Stomach (tissue), 9 donors: Measurements from ENCODE around the gene LRIG1. TPM values are rescaled to one million over a fixed set of nuclear protein-coding genes. Genes with fewer than 3 reads are reported as not detected.

Source experiments
- DNase-seq, 2 donors: peaks; one replicate each; pipeline versions ENCODE4 v3.0.0 to v3.0.0-alpha.2; 2013 to 2019
- H3K27ac ChIP-seq, 5 donors: fragments of 200-600 bp in 4 of 5; sonication (generic) in 4 of 5; one replicate each; pipeline ENCODE4 v1.5.1; 2013 to 2019; ENCODE audit warnings: mild to moderate bottlenecking in 1 of 5, moderate library complexity in 1 of 5
- H3K27me3 ChIP-seq, 3 donors: fragments of 200-600 bp; sonication (generic); one replicate each; pipeline ENCODE4 v1.5.1; 2017 to 2019; ENCODE audit warnings: mixed run types in 1 of 3
- H3K36me3 ChIP-seq, 4 donors: fragments of 200-600 bp; sonication (generic); 1 replicate in 3 of 4; 2 replicates in 1 of 4; pipeline ENCODE4 v1.5.1; 2016 to 2019
- H3K4me1 ChIP-seq, 4 donors: fragments of 200-600 bp; sonication (generic); one replicate each; pipeline ENCODE4 v1.5.1; 2016 to 2019
- H3K4me3 ChIP-seq, 4 donors: fragments of 200-600 bp; sonication (generic) in 3 of 4; one replicate each; pipeline ENCODE4 v1.5.1; 2016 to 2019; ENCODE audit warnings: mild to moderate bottlenecking in 1 of 4
- H3K9me3 ChIP-seq, 4 donors: fragments of 200-600 bp; sonication (generic); one replicate each; pipeline ENCODE4 v1.5.1; 2016 to 2019
- EP300 ChIP-seq: sonication (generic); formaldehyde crosslinking; IDR thresholded peaks from one replicate; pipeline ENCODE4 v1.6.1; 2017; ENCODE audit warnings: antibody characterized with exemption
- POLR2A ChIP-seq, 4 donors: fragments of 450-650 bp; IDR thresholded peaks; one replicate each; pipeline ENCODE4 v1.6.1; 2016; ENCODE audit warnings: antibody characterized with exemption in 4 of 4, control low read depth in 2 of 4, mild to moderate bottlenecking in 1 of 4, moderate library complexity in 1 of 4
- POLR2AphosphoS5 ChIP-seq, 3 donors: sonication (generic); formaldehyde crosslinking; IDR thresholded peaks; one replicate each; pipeline ENCODE4 v1.6.1; 2016; ENCODE audit warnings: antibody characterized with exemption in 3 of 3
- WGBS, 5 donors: extraction: QIAGEN DNeasy Blood & Tissue Kit in 3 of 5; methylation state at CpG; one replicate each; pipeline versions ENCODE4 v1.1.5 to v1.1.7; 2013 to 2018; 5-methylcytosine and 5-hydroxymethylcytosine counted together
- intact Hi-C: fragments of 100-400 bp; cut with DNase I; formaldehyde crosslinking; loops from one replicate; pipeline ENCODE4 v1.15.1; 2023; ENCODE audit warnings: low total_unique reads
- polyA plus RNA-seq, 3 donors: library from polyadenylated mRNA; stranded (reverse); fragments of 200-250 nt; gene quantifications; one replicate each; pipeline ENCODE4 v1.2.3, GENCODE V29; 2013
- total RNA-seq, 5 donors: library from RNA; depleted of rRNA; stranded (reverse); fragments of >200 nt; gene quantifications; one replicate each; pipeline versions ENCODE4 v1.1.0 to v1.2.3, GENCODE V29; 2014 to 2016
- TF ChIP-seq, protein P1 (sequence below), 7 experiments: fragments of 450-650 bp in 4 of 7; fragments of 200-600 bp in 3 of 7; sonication (generic) in 3 of 7; IDR thresholded peaks; one replicate each; pipeline ENCODE4 v1.5.1; 2016 to 2019; ENCODE audit warnings: antibody characterized with exemption in 7 of 7, control low read depth in 2 of 7, mild to moderate bottlenecking in 1 of 7
- donor health status: healthy with polysubstance abuse.
- donor health status: Bipolar disorder and iron deficiency.
- donor health status: healthy.

Gene LRIG1
- total and polyA plus RNA-seq, 8 donors, result 20.2 to 278 (median 87.0) TPM

DNA sequence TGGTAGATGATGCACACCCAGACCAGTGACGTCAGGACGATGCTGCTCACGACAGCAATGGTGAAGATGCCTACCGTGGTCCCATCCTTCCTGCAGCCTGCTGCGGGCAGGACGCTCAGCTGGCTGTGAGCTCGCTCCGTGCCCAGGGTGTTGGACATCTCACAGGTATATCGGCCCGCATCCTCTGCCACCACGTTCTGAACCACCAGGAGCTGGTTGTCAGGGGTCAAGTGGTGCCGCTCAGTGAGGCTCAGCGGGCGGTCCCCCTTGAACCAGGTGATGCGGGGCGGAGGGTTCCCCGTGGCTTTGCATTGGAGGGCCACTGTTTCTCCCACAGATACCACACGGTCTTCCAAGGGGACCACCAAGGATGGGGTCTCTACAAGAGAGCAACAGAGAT lies 117.8 kb downstream of the LRIG1 start:
- no peak for TF ChIP-seq EP300
- TF ChIP-seq POLR2AphosphoS5 (IDR thresholded peaks at IDR 0.05), result no peak
- TF ChIP-seq POLR2A (IDR thresholded peaks at IDR 0.05), result no peak
- TF ChIP-seq, protein P1, sequence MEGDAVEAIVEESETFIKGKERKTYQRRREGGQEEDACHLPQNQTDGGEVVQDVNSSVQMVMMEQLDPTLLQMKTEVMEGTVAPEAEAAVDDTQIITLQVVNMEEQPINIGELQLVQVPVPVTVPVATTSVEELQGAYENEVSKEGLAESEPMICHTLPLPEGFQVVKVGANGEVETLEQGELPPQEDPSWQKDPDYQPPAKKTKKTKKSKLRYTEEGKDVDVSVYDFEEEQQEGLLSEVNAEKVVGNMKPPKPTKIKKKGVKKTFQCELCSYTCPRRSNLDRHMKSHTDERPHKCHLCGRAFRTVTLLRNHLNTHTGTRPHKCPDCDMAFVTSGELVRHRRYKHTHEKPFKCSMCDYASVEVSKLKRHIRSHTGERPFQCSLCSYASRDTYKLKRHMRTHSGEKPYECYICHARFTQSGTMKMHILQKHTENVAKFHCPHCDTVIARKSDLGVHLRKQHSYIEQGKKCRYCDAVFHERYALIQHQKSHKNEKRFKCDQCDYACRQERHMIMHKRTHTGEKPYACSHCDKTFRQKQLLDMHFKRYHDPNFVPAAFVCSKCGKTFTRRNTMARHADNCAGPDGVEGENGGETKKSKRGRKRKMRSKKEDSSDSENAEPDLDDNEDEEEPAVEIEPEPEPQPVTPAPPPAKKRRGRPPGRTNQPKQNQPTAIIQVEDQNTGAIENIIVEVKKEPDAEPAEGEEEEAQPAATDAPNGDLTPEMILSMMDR (IDR thresholded peaks at IDR 0.05), result no peak
- no peak overlapping the region for H3K4me3 ChIP-seq
- no peaks in the 10 kb centered on the region for H3K27me3 ChIP-seq
- intact Hi-C loops, result no loop called here
- H3K36me3 ChIP-seq, result peaks cover 72 to 95% (median 91%) of the 10 kb centered on the region in 4 donors
- 88 to 95% (median 95%) methylated on average over 8 to 18 of the region's 18 CpGs for WGBS, 5 donors
- no peaks in the 10 kb centered on the region for H3K9me3 ChIP-seq
- H3K27ac ChIP-seq, result peak overlapping the region in 2 of 5 donors; percentile 63 to 80
- no peak for DNase-seq
- H3K4me1 ChIP-seq, result peaks cover 0 to 22% (median 10%) of the 10 kb centered on the region in 4 donors

DNA sequence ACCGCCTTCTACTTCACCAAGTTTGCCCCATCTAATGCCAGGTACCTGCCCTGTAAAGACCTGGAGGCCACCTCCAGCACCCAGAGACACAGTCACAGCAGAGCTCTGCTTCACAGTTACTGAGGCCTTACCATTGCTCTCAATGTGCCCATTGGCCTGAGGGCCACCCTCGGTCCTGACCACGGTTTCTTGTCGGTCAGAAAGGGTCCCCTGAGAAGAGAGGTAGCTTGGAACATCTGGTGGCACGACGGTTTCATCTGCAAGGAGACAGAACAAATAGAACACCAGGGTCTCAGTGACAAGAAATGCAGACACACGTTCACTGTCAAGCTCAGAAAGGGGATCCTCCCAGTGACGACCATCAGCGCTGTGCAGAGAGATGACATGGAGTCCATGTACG lies 118.7 kb downstream of the LRIG1 start:
- peak overlapping the region in 3 of 5 donors; percentile 38 to 80 (median 63) for H3K27ac ChIP-seq
- no peak for DNase-seq
- intact Hi-C loops, result no loop called here
- no peaks in the 10 kb centered on the region for H3K9me3 ChIP-seq
- 88 to 93% (median 92%) methylated on average over 10 of the region's 10 CpGs for WGBS, 5 donors
- peaks cover 0 to 23% (median 10%) of the 10 kb centered on the region in 4 donors for H3K4me1 ChIP-seq
- H3K27me3 ChIP-seq, result no peaks in the 10 kb centered on the region
- peaks cover 77 to 100% (median 97%) of the 10 kb centered on the region in 4 donors for H3K36me3 ChIP-seq
- no peak for TF ChIP-seq POLR2AphosphoS5 (IDR thresholded peaks at IDR 0.05)
- no peak for TF ChIP-seq EP300
- TF ChIP-seq, protein P1 (IDR thresholded peaks at IDR 0.05), result no peak
- no peak for TF ChIP-seq POLR2A (IDR thresholded peaks at IDR 0.05)
- H3K4me3 ChIP-seq, result no peak overlapping the region

DNA sequence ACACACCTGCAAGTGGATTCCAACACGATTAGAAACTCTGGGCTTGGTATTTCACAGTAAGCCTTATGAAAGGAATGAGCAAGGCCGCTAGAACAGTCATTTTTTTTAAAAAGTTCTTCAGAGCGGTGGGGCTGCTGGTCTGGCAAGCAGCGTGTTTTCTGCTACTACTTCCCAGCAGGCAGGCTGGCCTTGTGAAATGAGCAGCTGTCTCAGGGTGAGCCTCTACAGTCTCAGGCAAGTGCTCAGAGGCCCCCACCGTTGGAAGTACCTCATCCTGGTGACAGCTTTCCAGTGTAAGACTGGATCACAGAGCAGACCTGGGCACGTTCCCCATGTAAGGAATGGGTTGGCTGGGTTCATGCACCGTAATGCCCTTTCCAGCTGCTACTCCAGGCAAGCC lies 119.2 kb downstream of the LRIG1 start:
- 68 to 84% (median 79%) methylated on average over 5 to 7 of the region's 7 CpGs for WGBS, 5 donors
- TF ChIP-seq POLR2A (IDR thresholded peaks at IDR 0.05) (no peak), POLR2AphosphoS5 (IDR thresholded peaks at IDR 0.05) (peak in 2 of 3 donors; percentile 44 to 47), EP300 (no peak)
- TF ChIP-seq, protein P1 (IDR thresholded peaks at IDR 0.05), result no peak
- intact Hi-C loops, result no loop called here

DNA sequence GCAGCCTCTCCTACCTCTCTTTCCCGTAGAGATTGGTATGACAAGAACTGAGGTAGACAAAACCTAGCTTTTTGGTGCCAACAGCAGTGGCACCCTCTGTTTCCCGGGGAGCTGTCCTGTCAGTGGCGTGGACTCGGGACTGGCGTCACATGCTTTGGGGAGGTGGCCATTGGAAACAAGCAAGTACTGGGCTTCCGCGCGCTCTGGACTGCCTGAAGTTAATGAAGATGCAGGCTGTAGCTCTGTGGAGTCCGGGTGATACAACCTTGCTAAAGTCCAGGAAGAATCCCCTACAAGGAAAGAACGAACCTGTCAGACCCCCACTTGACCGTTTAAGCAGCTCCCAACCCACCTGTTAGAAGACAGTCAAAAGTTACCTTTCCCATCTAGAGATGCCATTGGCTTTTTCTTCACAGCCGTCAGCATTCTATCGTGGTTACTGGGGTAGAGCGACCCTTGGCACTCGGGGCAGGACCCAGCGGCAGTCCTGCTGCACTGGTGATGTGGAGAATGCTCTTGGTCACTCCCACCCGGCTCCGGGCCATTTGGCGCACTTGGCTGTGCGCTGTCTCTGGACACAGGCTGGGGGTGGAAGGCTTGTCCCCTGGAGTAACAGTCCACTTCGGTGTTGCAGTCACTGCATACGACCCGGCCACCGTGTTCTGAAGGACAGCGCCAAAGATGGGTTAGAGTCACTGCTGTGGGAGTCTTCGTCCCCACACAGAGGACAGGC lies 120.5 kb downstream of the LRIG1 start:
- 94 to 96% (median 96%) methylated on average over 24 to 26 of the region's 26 CpGs for WGBS, 5 donors
- TF ChIP-seq POLR2AphosphoS5 (IDR thresholded peaks at IDR 0.05) (no peak), EP300 (no peak), POLR2A (IDR thresholded peaks at IDR 0.05) (no peak)
- TF ChIP-seq, protein P1 (IDR thresholded peaks at IDR 0.05), result no peak
- DNase-seq, result no peak
- peaks cover 65 to 100% (median 98%) of the 10 kb centered on the region in 4 donors for H3K36me3 ChIP-seq
- no peaks in the 10 kb centered on the region for H3K9me3 ChIP-seq
- H3K27ac ChIP-seq, result peak overlapping the region in 1 of 5 donors; percentile 80
- no peak overlapping the region for H3K4me3 ChIP-seq
- peaks cover 0 to 25% (median 12%) of the 10 kb centered on the region in 4 donors for H3K4me1 ChIP-seq
- intact Hi-C loops, result no loop called here
- no peaks in the 10 kb centered on the region for H3K27me3 ChIP-seq

More for the DNA sequence above, 119.2 kb downstream of the LRIG1 start:
- DNase-seq, result no peak
- H3K27ac ChIP-seq, result peak overlapping the region in 3 of 5 donors; percentile 38 to 80 (median 63)
- H3K36me3 ChIP-seq, result peaks cover 77 to 100% (median 98%) of the 10 kb centered on the region in 4 donors
- no peaks in the 10 kb centered on the region for H3K9me3 ChIP-seq
- H3K4me3 ChIP-seq, result no peak overlapping the region
- H3K4me1 ChIP-seq, result peaks cover 0 to 23% (median 10%) of the 10 kb centered on the region in 4 donors
- H3K27me3 ChIP-seq, result no peaks in the 10 kb centered on the region
